ENCODE measurements around the gene RND3.

RND3 gene

DNA sequence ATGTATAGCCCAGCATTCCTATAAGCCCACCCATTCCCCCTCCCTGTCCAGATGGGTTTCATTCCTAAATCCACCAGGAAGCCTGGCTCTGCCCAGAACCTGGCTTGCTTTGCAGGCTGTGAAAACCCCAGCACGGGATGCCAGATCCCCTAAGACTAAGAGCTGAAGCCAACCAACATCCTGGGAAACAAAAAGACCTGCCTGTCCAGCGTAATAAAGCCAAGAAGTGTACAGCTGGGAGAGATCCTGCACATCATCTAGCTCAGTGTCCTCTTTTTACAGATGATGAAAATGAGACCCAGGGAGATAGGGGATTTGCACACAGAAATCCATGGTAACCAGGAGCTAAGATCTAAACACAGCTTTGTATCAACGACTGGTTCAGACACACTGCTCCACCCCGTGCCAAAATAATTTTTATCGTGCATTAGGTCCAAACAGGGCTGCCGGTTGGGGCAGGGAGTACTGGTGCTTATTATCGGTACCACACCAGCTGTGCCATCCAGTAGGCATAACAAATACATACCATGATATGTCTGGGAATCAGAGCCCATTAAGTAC is 2.9 kb downstream of the RND3 start:
- H3K4me3 Mint-ChIP-seq: no peak overlapping the region
- peaks cover 9% of the 10 kb centered on the region for H3K4me1 Mint-ChIP-seq
- H3K36me3 Mint-ChIP-seq: peaks cover 2% of the 10 kb centered on the region
- ATAC-seq (ENCODE audit: low read depth) (no peak), DNase-seq (ENCODE audit: low spot score in 2 of 2) (no peak)
- H3K27ac Mint-ChIP-seq: no peak overlapping the region
- peaks cover 3% of the 10 kb centered on the region for H3K9me3 Mint-ChIP-seq
- H3K27me3 Mint-ChIP-seq: peaks cover 15% of the 10 kb centered on the region

GRCh38 chr2:150484006-150484405 is 3.5 kb downstream of the RND3 start:
- H3K27ac Mint-ChIP-seq: no peak overlapping the region
- H3K36me3 Mint-ChIP-seq: peaks cover 2% of the 10 kb centered on the region
- peaks cover 3% of the 10 kb centered on the region for H3K9me3 Mint-ChIP-seq
- ATAC-seq (ENCODE audit: low read depth) (no peak), DNase-seq (ENCODE audit: low spot score in 2 of 2) (no peak)
- peaks cover 9% of the 10 kb centered on the region for H3K4me1 Mint-ChIP-seq
- H3K27me3 Mint-ChIP-seq: peaks cover 15% of the 10 kb centered on the region
- no peak overlapping the region for H3K4me3 Mint-ChIP-seq

GRCh38 chr2:150483532-150483931 is 3.9 kb downstream of the RND3 start:
- Mint-ChIP-seq H3K9me3 (peaks cover 3% of the 10 kb centered on the region), H3K27me3 (peaks cover 15% of the 10 kb centered on the region), H3K36me3 (peaks cover 2% of the 10 kb centered on the region), H3K4me1 (peaks cover 9% of the 10 kb centered on the region), H3K27ac (no peak overlapping the region), H3K4me3 (no peak overlapping the region)
- no peak for ATAC-seq (ENCODE audit: low read depth)
- no peak for DNase-seq (ENCODE audit: low spot score in 2 of 2)

DNA sequence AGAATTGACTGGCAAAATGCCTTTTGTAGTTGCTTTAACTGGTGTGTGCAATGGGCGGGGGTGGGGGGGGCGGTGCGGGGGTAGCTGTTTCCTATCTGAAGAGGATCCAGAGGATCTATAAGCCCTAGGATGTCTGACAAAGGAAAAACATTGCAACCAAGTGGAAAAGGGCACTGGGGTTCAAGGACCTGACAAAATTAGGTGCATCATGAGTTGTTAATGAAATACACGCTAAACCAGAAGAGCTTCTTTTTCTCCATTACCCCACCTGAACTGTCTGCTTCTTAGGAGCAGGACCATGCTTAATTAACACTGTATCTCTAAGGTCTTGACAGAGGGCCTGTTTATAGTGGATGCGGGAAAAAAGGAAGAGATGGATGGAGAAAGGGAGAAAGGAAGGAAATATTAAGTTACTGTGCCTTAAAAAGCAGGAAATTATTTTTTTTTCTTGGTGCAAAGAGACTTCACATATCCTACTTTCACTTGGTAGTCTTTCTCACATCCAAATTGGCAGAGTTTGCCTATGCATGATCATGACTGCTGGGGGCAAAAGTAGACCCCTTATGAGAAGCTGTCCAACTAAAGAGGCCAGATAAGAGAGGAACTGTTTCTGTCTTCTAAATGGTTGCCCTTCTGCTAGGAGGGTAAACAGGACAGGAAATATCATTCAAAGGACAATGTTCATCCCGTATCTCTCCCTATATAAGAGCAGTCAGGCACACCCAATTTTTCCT is 4.6 kb downstream of the RND3 start:
- Mint-ChIP-seq H3K27me3 (peaks cover 15% of the 10 kb centered on the region), H3K27ac (no peak overlapping the region), H3K36me3 (peaks cover 2% of the 10 kb centered on the region), H3K4me3 (no peak overlapping the region), H3K4me1 (peaks cover 9% of the 10 kb centered on the region), H3K9me3 (peaks cover 3% of the 10 kb centered on the region)
- DNase-seq (ENCODE audit: low spot score in 2 of 2): no peak
- no peak for ATAC-seq (ENCODE audit: low read depth)

- peaks cover 3% of the 10 kb centered on the region for H3K9me3 Mint-ChIP-seq
- H3K4me3 Mint-ChIP-seq: no peak overlapping the region
- peaks cover 15% of the 10 kb centered on the region for H3K27me3 Mint-ChIP-seq
- H3K4me1 Mint-ChIP-seq: peaks cover 9% of the 10 kb centered on the region
- no peak overlapping the region for H3K27ac Mint-ChIP-seq
- H3K36me3 Mint-ChIP-seq: peaks cover 2% of the 10 kb centered on the region
- ATAC-seq (ENCODE audit: low read depth) (no peak), DNase-seq (ENCODE audit: low spot score in 2 of 2) (no peak)
Observed at GRCh38 chr2:150482111-150482510, 5.4 kb downstream of the RND3 start.

GRCh38 chr2:150480971-150481830 is 6.3 kb downstream of the RND3 start:
- Mint-ChIP-seq H3K27ac (no peak overlapping the region), H3K4me1 (peaks cover 4% of the 10 kb centered on the region), H3K27me3 (peaks cover 9% of the 10 kb centered on the region), H3K9me3 (no peaks in the 10 kb centered on the region), H3K4me3 (no peak overlapping the region), H3K36me3 (no peaks in the 10 kb centered on the region)
- DNase-seq (ENCODE audit: low spot score in 2 of 2): no peak
- ATAC-seq (ENCODE audit: low read depth): no peak

DNA sequence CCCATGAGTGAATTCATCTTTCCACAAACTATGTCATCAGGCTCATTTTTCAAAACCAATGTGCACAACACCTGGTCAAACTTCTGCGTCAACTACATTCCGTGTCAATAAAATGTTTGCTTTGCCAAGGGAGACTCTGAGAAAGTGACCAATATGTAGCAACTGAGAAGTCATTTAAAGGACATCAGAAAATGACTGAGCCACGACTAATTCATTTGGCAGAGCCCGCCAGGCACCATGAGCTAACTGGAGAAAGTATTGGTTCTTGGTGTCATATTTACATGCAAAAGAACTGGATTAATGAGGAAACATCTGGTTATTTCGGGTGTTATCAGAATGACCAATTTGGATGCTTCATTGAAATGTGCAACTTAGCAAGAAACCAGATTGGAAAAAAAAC is 7.2 kb downstream of the RND3 start:
- DNase-seq (ENCODE audit: low spot score in 2 of 2) (no peak), ATAC-seq (ENCODE audit: low read depth) (no peak)
- Mint-ChIP-seq H3K36me3 (no peaks in the 10 kb centered on the region), H3K4me1 (no peaks in the 10 kb centered on the region), H3K4me3 (no peak overlapping the region), H3K27ac (no peak overlapping the region), H3K9me3 (no peaks in the 10 kb centered on the region), H3K27me3 (peaks cover 5% of the 10 kb centered on the region)

GRCh38 chr2:150479075-150479915 is 8.2 kb downstream of the RND3 start:
- H3K36me3 Mint-ChIP-seq: no peaks in the 10 kb centered on the region
- no peak overlapping the region for H3K4me3 Mint-ChIP-seq
- DNase-seq (ENCODE audit: low spot score in 2 of 2) (no peak), ATAC-seq (ENCODE audit: low read depth) (no peak)
- no peaks in the 10 kb centered on the region for H3K4me1 Mint-ChIP-seq
- peaks cover under 1% of the 10 kb centered on the region for H3K9me3 Mint-ChIP-seq
- H3K27ac Mint-ChIP-seq: no peak overlapping the region
- no peaks in the 10 kb centered on the region for H3K27me3 Mint-ChIP-seq

DNA sequence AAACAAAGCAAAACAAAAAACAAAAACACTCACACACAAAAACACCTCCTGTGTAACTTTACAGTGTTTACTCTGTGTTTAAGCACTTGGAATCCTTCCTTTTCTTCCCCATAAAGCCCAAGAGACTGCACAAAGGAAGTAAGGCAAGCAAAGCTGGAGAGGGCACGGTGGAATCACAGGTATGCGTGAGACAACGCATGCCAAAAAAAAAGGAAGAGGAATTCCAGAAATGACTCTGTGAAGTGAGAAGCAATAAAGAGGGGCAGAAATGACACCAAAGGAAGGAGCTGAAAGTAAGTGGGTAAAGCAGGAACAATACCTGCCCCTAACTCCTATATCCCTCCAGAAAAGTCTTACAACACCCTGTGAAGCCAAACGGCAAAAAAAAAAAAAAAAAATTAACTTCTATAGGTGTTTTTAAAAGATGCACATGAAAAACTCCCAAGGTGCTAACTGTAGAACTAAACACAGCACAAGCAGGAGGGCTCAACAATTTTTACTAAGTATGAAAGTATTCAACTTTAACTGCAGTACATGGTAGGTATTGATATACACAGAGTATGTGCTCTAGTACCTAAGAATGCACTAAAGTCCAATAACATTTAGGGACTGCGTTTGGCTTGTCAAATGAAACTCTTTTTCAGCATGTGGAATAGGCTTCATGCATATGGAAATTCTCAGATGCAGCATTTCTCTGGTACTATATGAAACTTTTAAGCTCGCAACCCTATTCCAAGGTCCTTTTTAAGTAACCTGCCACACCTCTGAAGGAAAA is 9.1 kb downstream of the RND3 start:
- Mint-ChIP-seq H3K4me3 (no peak overlapping the region), H3K27me3 (no peaks in the 10 kb centered on the region), H3K9me3 (peaks cover 4% of the 10 kb centered on the region), H3K27ac (no peak overlapping the region), H3K36me3 (no peaks in the 10 kb centered on the region), H3K4me1 (no peaks in the 10 kb centered on the region)
- DNase-seq (ENCODE audit: low spot score in 2 of 2) (no peak), ATAC-seq (ENCODE audit: low read depth) (no peak)

DNA sequence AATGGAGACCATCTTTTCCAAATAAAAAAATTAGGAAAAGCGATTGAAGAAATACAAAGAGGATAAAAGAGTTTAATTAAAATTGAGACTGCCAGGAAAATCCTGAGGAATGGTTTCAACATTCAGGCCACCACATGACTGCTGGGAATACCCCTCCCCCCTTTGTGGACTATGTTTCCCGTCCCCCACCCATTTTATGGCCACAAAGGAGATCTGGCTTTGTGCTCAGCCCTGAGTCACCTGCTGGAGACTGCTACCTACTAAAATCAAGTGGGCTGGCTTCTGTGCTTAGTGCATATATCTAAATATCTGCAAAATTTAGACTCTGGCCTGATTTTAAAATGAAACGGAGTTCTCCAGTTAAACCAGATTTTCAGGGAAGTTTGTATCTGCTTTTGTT is 10.1 kb downstream of the RND3 start:
- Mint-ChIP-seq H3K4me1 (no peaks in the 10 kb centered on the region), H3K27ac (no peak overlapping the region), H3K9me3 (peaks cover 4% of the 10 kb centered on the region), H3K4me3 (no peak overlapping the region), H3K36me3 (no peaks in the 10 kb centered on the region), H3K27me3 (no peaks in the 10 kb centered on the region)
- DNase-seq (ENCODE audit: low spot score in 2 of 2): no peak
- ATAC-seq (ENCODE audit: low read depth): no peak

- Mint-ChIP-seq H3K27me3 (no peaks in the 10 kb centered on the region), H3K4me3 (no peak overlapping the region), H3K4me1 (no peaks in the 10 kb centered on the region), H3K9me3 (peaks cover 4% of the 10 kb centered on the region), H3K27ac (no peak overlapping the region), H3K36me3 (no peaks in the 10 kb centered on the region)
- ATAC-seq (ENCODE audit: low read depth) (no peak), DNase-seq (ENCODE audit: low spot score in 2 of 2) (no peak)
Observed at GRCh38 chr2:150476809-150477302, 10.6 kb downstream of the RND3 start.

GRCh38 chr2:150476286-150476685 is 11.2 kb downstream of the RND3 start:
- H3K4me3 Mint-ChIP-seq: no peak overlapping the region
- no peaks in the 10 kb centered on the region for H3K36me3 Mint-ChIP-seq
- H3K4me1 Mint-ChIP-seq: no peaks in the 10 kb centered on the region
- H3K27me3 Mint-ChIP-seq: no peaks in the 10 kb centered on the region
- DNase-seq (ENCODE audit: low spot score in 2 of 2): no peak
- peaks cover 4% of the 10 kb centered on the region for H3K9me3 Mint-ChIP-seq
- ATAC-seq (ENCODE audit: low read depth): no peak
- no peak overlapping the region for H3K27ac Mint-ChIP-seq

Measured in memory B cell (primary cell).